AG09319 (cell line): Measurements from ENCODE around the gene TRPM6.

Experiments
- DNase-seq: peaks from one replicate; pipeline ENCODE4 v3.0.0-alpha.2; 2010; ENCODE audit warnings: low read depth; ENCODE audit errors: extremely low read depth
- TF ChIP-seq, protein P1 (sequence below): IDR thresholded peaks from 2 replicates; pipeline ENCODE4 v1.5.1; 2011; ENCODE audit warnings: low read depth, mild to moderate bottlenecking, inconsistent platforms, low read length, moderate library complexity

The TRPM6 gene

GRCh38 chr9:74729136-74729695 lies 158.5 kb downstream of the TRPM6 start:
- no peak for DNase-seq
- TF ChIP-seq, protein P1, sequence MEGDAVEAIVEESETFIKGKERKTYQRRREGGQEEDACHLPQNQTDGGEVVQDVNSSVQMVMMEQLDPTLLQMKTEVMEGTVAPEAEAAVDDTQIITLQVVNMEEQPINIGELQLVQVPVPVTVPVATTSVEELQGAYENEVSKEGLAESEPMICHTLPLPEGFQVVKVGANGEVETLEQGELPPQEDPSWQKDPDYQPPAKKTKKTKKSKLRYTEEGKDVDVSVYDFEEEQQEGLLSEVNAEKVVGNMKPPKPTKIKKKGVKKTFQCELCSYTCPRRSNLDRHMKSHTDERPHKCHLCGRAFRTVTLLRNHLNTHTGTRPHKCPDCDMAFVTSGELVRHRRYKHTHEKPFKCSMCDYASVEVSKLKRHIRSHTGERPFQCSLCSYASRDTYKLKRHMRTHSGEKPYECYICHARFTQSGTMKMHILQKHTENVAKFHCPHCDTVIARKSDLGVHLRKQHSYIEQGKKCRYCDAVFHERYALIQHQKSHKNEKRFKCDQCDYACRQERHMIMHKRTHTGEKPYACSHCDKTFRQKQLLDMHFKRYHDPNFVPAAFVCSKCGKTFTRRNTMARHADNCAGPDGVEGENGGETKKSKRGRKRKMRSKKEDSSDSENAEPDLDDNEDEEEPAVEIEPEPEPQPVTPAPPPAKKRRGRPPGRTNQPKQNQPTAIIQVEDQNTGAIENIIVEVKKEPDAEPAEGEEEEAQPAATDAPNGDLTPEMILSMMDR: no peak

- TF ChIP-seq, protein P1: no peak
- DNase-seq: no peak
Observed at GRCh38 chr9:74728176-74728575, 159.5 kb downstream of the TRPM6 start.

DNA sequence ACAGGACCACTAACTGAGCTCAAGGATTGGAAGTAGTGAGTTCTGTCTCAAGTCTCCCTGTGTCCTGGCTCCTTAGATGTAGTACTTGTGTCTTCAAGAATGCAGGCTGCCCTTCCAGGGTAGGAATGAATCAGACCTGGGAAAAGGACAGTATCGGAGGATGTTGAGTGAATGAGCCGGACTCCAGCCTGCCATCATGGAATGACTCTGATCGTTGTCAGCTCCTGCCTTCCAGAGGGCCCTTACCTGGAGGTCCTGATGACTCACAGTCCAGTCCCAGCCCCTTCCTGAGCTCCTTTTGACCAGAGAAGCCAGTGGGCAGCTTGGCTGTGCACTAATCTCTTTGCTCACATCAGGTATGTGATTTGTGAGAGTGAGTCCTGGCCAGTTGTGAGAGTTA lies 161.1 kb downstream of the TRPM6 start:
- DNase-seq: no peak
- TF ChIP-seq, protein P1: no peak

DNA sequence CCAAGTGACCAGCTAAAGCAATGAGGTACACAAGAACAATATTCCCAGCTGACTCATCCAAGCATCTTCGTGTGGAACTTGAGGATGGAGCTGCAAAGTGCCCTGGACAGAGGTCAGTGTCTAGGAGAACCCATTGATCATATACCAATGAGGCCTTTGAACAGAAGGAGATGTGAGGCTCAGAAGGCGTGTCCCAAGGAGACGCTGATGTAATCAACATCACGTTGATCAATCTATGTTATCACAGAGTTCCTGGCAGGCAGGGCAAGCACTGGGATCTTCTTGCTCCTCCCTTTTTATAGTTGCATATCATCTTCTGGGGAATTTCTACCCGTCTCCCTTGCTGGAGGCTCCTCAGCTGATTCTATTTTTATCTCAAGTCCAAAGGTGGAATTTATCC lies 163.4 kb downstream of the TRPM6 start:
- TF ChIP-seq, protein P1: no peak
- DNase-seq: no peak

DNA sequence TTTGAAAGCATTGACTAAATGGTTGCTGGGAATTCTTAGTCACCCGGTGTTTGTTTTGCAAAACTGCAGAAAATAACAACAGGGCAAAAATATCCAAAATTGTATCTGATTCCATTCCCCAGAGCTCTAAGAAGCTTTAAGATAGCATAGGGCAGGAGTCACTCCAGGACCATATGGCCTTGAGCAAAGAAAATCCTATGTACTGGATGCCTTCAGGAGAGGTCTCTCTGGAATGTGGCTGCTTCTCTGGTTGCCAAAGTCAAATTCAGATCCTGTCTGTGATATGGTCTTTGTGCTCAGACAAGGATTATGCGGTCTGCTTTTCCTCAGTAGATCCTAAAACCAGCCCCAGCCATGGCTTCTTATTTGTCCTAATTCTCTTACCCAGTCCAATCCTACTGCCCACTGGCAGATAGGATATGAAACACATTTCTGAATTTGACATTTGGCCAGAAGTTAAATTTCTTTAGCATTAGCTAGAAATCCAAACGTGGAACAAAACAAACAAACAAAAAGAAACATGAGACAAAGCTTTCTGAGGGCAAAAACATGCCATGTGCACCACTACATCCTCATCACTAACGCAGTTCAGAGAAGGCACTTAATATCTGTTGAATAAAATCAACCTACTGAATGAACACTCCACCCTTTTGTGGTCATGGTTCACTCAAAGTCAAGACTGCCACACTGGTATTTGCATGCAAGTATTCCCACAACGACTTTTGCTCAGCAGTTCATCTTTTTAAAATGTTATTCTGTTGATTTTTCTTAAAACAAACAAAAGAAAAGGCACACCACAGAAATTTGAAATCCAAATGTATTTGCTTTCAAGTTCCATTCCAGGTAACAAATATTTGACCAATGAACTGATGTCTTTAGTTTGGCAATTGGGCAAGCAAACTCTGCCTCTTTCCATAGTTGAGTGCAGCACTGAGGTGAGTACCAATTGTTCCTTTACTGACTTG lies 165.7 kb downstream of the TRPM6 start:
- TF ChIP-seq, protein P1: no peak
- peak; percentile 54 for DNase-seq

DNA sequence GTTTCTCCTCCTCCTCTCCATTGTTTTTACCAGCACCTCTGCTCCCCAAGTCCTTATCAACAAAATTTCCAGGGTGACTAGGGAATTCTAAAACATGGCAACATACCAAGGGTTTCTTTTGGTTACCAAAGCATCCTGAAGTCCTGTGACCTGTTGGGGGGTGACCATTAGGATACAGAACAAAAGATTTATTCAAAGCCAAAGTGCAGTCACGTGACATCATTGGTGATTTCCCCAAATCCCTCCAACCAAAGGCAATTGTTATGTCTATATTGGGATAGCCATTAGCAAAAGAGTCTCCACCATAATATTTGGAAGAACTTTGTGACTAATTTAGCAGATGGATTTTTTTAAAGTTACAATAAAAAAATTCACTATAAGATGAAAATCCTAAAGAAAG lies 168.4 kb downstream of the TRPM6 start:
- TF ChIP-seq, protein P1: no peak
- DNase-seq: no peak

- TF ChIP-seq, protein P1: no peak
- DNase-seq: no peak
Observed at GRCh38 chr9:74718709-74719108, 169.0 kb downstream of the TRPM6 start.
